D721Med (cell line): ENCODE results near the gene NPHP1.

Experiments used
- DNase-seq: peaks from one replicate; pipeline ENCODE4 v3.0.0; 2011; ENCODE audit warnings: low spot score; ENCODE audit not compliant: insufficient read length
- FAIRE-seq: peaks from 2 replicates; lab custom pipeline; 2011; peaks lifted over from hg19 to GRCh38; lab: Jason Lieb, UNC
- TF ChIP-seq, protein P1 (sequence below): IDR thresholded peaks from 2 replicates; pipeline ENCODE4 v1.5.1; 2012; ENCODE audit warnings: mild to moderate bottlenecking, control low read depth; ENCODE audit not compliant: insufficient read depth; ENCODE audit errors: missing control alignments

Gene NPHP1

DNA sequence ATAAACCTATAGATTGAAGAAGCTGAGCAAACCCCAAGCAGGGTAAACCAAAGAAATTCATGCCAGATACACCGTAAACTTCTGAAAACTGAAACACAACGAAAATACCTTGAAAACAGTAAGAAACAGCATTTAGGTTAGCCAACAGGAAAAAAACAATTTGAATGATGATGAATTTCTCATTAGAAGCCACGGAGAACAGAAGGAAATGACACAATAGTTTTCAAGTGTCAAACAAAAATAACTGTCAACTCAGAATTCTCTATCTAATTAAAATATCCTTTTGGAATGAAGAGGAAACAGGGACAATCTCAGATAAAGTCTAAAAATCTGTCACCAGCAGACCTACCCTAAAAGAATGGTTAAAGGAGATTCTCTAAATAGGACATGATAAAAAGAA is 51.9 kb downstream of the NPHP1 start:
- DNase-seq: no peak
- TF ChIP-seq, protein P1, sequence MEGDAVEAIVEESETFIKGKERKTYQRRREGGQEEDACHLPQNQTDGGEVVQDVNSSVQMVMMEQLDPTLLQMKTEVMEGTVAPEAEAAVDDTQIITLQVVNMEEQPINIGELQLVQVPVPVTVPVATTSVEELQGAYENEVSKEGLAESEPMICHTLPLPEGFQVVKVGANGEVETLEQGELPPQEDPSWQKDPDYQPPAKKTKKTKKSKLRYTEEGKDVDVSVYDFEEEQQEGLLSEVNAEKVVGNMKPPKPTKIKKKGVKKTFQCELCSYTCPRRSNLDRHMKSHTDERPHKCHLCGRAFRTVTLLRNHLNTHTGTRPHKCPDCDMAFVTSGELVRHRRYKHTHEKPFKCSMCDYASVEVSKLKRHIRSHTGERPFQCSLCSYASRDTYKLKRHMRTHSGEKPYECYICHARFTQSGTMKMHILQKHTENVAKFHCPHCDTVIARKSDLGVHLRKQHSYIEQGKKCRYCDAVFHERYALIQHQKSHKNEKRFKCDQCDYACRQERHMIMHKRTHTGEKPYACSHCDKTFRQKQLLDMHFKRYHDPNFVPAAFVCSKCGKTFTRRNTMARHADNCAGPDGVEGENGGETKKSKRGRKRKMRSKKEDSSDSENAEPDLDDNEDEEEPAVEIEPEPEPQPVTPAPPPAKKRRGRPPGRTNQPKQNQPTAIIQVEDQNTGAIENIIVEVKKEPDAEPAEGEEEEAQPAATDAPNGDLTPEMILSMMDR: no peak
- FAIRE-seq: no peak

DNA sequence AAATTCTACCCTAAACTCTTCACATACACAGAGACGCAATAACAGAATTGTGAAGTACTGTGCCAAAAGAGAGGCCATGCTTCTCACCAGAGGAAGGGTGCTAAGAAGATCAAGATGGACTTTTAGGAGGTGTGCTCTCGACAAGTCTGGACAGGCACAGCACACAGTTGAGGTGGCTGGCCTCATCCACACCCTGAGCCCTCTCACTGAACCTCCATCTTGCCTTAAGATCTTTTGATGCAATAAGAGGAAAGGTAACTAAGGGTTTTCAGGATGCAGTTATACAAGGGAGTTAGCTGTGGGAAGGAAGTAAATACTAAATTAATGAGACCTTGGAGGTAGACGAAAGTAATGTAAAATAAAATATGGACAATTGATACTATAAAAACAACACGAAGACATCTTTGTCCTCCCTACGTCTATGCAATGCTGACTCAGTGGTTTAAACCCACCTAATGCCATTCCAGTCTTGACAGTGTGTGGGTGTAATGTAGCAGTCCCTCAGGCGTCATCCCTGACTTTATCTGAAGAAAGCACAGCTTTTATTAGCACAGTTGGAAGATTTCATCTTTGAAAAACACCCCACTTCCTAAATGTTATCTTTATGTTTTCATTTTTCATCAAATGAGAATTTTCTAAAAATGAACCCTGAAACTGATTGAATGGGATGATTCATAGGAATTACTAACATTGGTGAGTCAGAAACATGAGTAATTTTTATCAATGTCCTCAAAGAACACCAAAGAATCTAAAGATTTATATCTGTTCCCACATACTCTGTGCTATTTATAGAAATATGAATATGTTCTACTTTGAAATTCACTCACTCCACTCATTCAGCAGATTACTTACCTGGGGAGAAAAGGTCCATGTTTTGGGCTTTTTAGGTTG is 55.2 kb downstream of the NPHP1 start:
- DNase-seq: no peak
- TF ChIP-seq, protein P1: no peak
- no peak for FAIRE-seq

DNA sequence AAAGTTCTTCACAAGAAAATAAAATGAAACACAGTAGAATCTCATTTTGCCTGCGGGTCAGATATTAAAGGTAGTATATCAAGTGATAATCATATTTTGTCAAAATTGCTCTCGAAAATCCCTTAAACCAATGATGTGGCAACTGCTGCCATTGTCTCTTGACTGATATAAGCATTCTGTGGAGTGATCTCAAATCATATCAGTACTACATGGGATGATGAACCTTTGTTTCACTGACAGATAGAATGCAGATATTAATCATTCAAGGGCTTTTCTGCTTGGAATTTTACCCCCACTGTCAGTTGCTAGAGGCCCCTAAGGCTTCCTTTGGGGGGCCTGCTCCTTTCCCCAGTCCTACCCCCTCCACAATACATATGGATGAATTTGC is 57.9 kb downstream of the NPHP1 start:
- TF ChIP-seq, protein P1: no peak
- FAIRE-seq (no peak), DNase-seq (no peak)

DNA sequence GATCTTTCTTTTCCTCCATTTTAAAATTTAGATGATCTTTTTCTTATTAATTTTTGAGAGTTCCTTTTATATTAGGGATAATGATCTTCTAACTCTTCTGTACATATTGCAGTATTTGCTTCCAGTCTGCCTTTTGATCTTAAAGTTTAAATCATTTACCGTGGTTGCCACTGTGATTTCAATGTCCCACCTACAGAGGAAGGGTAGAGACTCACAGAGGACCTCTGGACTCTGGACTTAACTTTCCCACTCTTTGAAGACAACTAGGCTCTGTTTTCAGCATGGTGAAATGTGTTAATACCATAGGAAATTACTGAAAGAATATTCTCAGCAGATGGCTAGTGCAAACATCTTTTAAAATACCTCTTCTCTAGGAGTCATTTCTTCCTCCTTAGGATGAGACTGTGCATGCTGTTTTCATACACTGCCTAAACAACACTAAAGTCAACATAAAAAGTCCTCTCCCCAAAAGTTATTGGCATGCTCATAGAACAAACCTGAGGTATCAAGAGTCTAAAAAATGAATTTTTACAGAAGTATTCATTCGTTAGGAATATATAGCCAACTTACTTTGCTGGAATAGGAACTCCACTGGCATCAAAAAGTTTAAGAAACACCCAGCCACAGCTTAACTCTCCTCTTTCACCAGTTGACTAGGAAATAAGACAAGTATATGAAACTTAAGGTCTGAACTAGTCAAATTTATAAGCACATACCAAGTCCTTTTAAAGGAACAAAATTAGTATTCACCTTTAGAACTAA is 58.4 kb downstream of the NPHP1 start:
- FAIRE-seq: no peak
- DNase-seq: no peak

DNA sequence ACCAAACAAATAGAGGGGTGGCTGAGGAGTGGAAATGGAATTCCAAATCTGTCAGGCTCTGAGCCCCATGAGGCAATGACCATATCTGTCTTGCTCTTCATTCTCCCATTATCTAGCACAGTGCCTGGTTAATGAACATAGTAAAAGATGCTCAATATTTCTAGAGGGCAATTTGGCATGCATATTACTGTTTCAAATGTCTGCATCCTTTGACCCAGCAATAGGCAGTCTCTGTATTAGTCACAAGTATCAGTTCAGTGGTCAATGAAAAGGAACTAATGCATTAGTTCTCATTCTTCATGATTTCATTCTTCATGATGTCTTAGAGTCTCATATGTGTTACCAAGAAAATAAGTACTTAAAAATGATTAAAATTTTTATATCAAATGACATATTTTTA is 60.8 kb downstream of the NPHP1 start:
- FAIRE-seq (no peak), DNase-seq (no peak)
- TF ChIP-seq, protein P1: no peak

More for the DNA sequence above, 58.4 kb downstream of the NPHP1 start:
- TF ChIP-seq, protein P1: no peak

DNA sequence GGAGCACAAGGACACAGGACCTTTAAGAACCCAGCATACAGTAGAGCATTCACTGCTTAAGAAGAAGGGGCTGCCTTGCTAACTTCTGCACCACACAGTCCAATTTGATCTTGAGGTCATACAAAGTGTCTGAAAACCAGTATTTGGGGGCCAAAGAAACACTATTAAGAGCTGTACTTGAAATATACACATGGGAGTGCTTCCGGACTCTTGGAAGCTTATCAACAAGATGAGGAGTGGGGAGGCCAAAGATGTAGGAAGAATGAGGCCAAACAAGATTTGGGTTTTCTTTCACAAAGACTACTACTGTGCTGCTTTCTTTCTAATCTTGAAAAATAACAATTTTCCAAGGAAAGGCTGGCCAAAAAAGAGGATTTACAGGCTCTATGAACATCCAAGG is 64.4 kb downstream of the NPHP1 start:
- TF ChIP-seq, protein P1: no peak
- no peak for DNase-seq
- FAIRE-seq: no peak
